ENCODE data around the gene TSPAN2.

TSPAN2 gene

DNA sequence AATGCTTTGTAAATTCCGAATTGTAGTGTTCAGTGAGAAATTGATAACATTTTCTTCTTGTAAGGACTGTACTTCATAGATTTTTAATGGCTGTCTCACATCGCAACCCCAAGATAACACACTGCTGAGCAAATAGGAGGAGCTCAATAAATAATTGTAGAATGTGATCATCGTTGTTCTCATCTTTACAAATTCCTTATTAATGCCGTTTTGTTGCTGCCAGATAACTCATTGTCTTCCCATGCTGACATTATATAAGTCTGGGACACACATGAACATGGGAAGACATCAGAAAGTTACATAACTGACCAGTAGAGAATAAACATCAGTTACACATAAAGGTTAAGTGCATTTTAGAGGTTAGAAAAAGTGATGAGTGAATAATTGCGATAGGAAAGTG, 46.4 kb upstream of the TSPAN2 start:
- H3K4me3 ChIP-seq (ENCODE audit: low read depth, low read length) = no peak overlapping the region
- no peaks in the 10 kb centered on the region for H3K4me1 ChIP-seq
- DNase-seq = no peak
- no peaks in the 10 kb centered on the region for H3K9me3 ChIP-seq
- no peaks in the 10 kb centered on the region for H3K36me3 ChIP-seq
- TF ChIP-seq, protein P1, sequence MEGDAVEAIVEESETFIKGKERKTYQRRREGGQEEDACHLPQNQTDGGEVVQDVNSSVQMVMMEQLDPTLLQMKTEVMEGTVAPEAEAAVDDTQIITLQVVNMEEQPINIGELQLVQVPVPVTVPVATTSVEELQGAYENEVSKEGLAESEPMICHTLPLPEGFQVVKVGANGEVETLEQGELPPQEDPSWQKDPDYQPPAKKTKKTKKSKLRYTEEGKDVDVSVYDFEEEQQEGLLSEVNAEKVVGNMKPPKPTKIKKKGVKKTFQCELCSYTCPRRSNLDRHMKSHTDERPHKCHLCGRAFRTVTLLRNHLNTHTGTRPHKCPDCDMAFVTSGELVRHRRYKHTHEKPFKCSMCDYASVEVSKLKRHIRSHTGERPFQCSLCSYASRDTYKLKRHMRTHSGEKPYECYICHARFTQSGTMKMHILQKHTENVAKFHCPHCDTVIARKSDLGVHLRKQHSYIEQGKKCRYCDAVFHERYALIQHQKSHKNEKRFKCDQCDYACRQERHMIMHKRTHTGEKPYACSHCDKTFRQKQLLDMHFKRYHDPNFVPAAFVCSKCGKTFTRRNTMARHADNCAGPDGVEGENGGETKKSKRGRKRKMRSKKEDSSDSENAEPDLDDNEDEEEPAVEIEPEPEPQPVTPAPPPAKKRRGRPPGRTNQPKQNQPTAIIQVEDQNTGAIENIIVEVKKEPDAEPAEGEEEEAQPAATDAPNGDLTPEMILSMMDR (IDR thresholded peaks at IDR 0.05; ENCODE audit: low read depth, low read length) = no peak
- no peaks in the 10 kb centered on the region for H3K27me3 ChIP-seq

DNA sequence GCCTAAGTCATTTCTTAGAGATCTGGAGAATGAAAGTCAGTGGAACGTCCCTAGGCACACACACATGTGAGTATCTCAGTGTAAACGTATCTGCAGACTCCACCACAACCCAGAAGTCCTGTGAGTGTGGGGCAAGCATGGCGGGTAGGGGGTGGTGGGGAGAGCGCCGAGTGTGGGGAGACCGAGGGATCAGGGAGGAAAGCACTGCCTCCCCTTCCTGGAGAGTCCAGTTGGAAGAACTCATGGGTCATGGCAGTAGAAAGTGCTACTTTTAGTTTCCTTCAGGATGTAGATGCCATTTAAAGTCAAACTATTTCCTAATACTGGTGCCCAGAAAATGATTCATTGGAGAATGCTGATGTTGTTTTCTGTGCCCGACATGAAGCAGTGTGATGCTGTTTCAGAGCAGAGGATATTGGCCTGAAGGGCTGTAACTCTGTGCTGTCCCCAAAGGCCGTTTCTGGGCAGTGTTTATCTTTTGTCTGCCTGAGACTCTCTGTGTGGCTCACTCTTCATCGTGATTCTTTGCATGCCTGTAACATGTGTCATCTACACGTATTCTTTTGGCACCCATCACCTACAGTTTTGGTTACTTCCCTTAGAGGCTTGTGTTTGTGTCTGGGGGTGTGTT, 45.7 kb upstream of the TSPAN2 start:
- DNase-seq = no peak
- TF ChIP-seq, protein P1 (IDR thresholded peaks at IDR 0.05; ENCODE audit: low read depth, low read length) = no peak

DNA sequence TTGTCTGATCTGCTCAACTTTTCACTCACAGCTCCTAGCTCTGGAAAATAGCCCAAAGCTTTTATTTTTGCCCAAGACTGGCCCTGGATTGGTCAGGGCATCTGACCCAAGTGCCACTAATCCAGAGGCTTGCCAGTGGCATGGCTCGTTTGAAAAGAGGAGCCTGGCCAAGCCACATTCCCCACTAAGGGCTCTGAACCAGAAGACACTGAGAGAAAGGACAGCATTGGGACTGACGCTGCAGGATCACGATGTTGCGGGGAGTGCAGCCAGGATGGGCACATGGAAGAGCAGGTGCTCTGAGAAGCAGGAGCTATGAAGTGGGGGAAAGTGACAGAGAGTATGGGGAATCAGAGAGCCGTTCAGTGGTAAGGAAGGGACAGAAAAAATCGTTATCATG, 44.9 kb upstream of the TSPAN2 start:
- Histone ChIP-seq H3K9me3 (no peaks in the 10 kb centered on the region; the same call in 1 of the 2 replicates), H3K4me1 (no peaks in the 10 kb centered on the region), H3K27me3 (no peaks in the 10 kb centered on the region), H3K36me3 (no peaks in the 10 kb centered on the region), H3K4me3 (ENCODE audit: low read depth, low read length) (no peak overlapping the region)
- no peak for DNase-seq
- TF ChIP-seq, protein P1 (IDR thresholded peaks at IDR 0.05; ENCODE audit: low read depth, low read length) = no peak

More for the DNA sequence above, 45.7 kb upstream of the TSPAN2 start:
- H3K4me3 ChIP-seq (ENCODE audit: low read depth, low read length) = no peak overlapping the region
- H3K27me3 ChIP-seq = no peaks in the 10 kb centered on the region
- H3K36me3 ChIP-seq = no peaks in the 10 kb centered on the region
- no peaks in the 10 kb centered on the region for H3K4me1 ChIP-seq
- H3K9me3 ChIP-seq = no peaks in the 10 kb centered on the region; the same call in 1 of the 2 replicates

DNA sequence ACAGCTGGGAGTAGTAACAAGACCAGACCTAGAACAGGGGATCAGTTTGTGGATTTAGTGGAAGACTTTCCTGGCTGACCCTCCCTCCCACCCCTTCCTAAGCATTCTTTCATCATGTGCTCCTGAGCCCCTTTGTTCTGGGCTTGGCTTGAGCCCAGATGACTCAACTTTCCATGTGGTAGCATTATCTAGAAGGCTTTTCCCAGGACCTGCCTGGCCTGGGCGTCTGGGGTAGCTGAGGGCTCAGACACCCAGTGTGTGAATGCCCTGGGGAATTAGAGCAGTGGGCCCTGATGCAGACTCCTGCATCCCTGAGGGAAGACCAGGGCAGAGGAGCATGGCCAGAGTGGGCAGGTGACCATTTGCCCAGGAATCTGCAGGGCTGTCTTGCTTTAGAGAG, 44.1 kb upstream of the TSPAN2 start:
- Histone ChIP-seq H3K4me3 (ENCODE audit: low read depth, low read length) (no peak overlapping the region), H3K4me1 (no peaks in the 10 kb centered on the region), H3K36me3 (no peaks in the 10 kb centered on the region), H3K9me3 (no peaks in the 10 kb centered on the region; the same call in 1 of the 2 replicates), H3K27me3 (no peaks in the 10 kb centered on the region)
- TF ChIP-seq, protein P1 (IDR thresholded peaks at IDR 0.05; ENCODE audit: low read depth, low read length) = no peak
- DNase-seq = no peak

DNA sequence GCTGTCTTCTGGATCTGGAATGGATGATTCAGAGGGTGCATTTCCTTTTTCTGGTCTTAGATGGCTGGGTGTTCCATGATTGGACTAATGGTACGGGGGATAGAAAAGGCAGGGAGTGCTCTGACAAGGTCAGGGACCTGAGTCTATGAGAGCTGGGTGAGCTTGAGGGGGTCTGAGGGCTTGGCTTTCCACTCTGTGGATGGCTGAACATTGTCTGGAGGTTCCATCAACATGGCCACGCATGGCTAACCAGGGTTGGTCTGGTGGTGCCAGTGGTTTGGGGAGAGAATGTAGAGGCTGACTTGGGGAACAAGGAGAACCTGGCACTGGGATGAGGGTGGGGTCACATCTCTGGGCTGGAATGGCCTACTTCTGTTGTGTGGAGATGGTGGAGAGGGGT, 41.5 kb upstream of the TSPAN2 start:
- Histone ChIP-seq H3K27me3 (no peaks in the 10 kb centered on the region), H3K36me3 (no peaks in the 10 kb centered on the region), H3K9me3 (no peaks in the 10 kb centered on the region; the same call in 1 of the 2 replicates), H3K4me3 (ENCODE audit: low read depth, low read length) (no peak overlapping the region), H3K4me1 (no peaks in the 10 kb centered on the region)
- TF ChIP-seq, protein P1 (IDR thresholded peaks at IDR 0.05; ENCODE audit: low read depth, low read length) = no peak
- DNase-seq = no peak

DNA sequence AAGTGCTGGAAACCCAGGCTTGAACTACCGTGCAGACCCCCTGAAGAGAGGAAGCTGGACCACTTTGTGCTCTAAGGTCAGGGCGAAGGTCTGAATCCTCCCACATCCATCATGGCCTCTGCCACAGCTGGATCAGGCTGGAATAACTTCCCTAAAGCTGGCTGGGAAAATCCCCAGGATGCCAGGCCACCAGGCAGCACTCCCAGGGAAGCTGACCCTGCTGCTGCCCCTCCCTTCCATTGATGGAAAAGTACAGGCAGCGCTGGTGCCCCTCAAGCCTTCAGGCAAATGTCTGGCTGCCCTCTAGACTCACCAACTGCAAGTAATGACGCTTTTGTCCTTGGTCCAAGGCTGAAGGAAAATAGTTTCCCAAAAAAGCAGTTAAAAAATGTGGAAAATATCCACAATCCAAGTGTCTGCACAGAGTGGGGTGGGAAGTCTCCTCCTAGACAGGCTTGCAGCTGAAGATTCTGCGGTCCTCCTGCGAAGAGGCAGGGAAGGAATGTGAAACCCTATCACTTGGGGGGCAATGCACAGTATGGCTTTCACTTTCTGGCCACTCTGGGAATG, 39.9 kb upstream of the TSPAN2 start:
- DNase-seq = no peak
- TF ChIP-seq, protein P1 (IDR thresholded peaks at IDR 0.05; ENCODE audit: low read depth, low read length) = no peak

More for the DNA sequence above, 39.9 kb upstream of the TSPAN2 start:
- no peaks in the 10 kb centered on the region; the same call in 1 of the 2 replicates for H3K9me3 ChIP-seq
- H3K4me1 ChIP-seq = no peaks in the 10 kb centered on the region
- H3K4me3 ChIP-seq (ENCODE audit: low read depth, low read length) = no peak overlapping the region
- H3K36me3 ChIP-seq = no peaks in the 10 kb centered on the region
- no peaks in the 10 kb centered on the region for H3K27me3 ChIP-seq

Measured in BE2C (cell line).